Measurements from ENCODE around the gene SLC45A2.
"Not testable (repeated sequence)": the region's sequence is repeated elsewhere in the genome, so short reads cannot be mapped to it uniquely, and the experiment has no call there.

SLC45A2 gene

GRCh38 chr5:33964132-33964700, 20.3 kb downstream of the SLC45A2 start:
- DNase-seq: no peak

- no peak for DNase-seq
Observed at GRCh38 chr5:33958176-33958575, 26.3 kb downstream of the SLC45A2 start.

GRCh38 chr5:33957577-33958150, 26.8 kb downstream of the SLC45A2 start:
- DNase-seq: no peak

GRCh38 chr5:33952175-33952574, 32.3 kb downstream of the SLC45A2 start:
- not testable (repeated sequence) for DNase-seq

- DNase-seq: peak; percentile 22 to 40
Observed at GRCh38 chr5:33944543-33945132, 39.9 kb downstream of the SLC45A2 start.

DNA sequence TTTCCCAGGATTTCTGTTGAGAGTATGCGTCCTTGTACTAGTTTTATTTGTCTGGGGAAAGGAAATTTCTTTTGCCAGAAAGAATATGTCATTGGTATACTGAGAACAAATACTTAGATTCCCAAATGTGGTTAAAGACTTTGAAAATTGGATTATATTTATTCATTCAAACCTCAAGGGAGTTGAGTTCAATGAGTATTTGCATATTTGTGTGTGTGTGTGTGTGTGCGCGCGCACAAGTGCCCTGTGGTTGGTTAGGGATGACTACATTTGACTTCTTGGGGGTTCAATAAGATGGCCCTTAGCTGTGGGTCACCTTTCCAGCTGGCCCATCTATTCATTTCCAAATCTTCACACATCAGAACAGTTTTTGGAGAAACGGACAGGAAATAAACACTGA, 43.4 kb downstream of the SLC45A2 start:
- no peak for DNase-seq

DNA sequence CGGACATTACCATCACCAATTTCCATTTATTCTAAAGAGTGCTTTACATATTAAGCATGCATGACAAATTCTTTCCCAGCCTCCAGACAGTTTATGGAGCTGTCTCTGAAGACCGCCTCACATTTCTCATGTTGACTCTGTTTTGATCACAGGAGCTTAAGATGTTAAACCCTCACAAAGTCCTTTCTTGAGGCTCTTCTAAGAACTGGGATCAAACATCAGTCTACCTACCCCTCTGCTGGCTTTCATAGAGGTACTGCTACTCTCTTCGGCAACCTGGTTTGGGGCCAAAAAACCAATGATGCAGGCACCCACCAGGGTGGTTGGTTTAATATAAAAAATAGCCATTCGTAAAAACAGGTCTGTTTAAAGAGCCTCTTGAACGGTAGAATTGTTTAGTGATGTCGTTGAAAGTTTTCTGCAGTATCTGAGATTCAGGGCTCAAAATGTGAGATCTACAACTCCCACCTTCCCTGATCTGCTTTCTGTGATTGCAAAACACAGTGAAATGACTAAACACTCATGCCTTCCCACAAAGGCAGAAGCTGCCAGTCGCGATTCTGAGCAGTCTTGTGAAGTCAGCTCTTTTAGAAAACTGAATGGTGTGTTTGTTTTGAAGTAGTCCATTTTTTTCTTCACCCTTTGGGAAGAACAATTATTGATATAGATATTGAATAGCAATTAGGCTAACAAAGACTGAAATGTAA, 44.8 kb downstream of the SLC45A2 start:
- peak; percentile 36 to 42 for DNase-seq

- DNase-seq: no peak
Observed at GRCh38 chr5:33938881-33939280, 45.6 kb downstream of the SLC45A2 start.

GRCh38 chr5:33938507-33938796, 46.0 kb downstream of the SLC45A2 start:
- no peak for DNase-seq

GRCh38 chr5:33937707-33938506, 46.6 kb downstream of the SLC45A2 start:
- no peak for DNase-seq

GRCh38 chr5:33937017-33937706, 47.3 kb downstream of the SLC45A2 start:
- no peak for DNase-seq

DNA sequence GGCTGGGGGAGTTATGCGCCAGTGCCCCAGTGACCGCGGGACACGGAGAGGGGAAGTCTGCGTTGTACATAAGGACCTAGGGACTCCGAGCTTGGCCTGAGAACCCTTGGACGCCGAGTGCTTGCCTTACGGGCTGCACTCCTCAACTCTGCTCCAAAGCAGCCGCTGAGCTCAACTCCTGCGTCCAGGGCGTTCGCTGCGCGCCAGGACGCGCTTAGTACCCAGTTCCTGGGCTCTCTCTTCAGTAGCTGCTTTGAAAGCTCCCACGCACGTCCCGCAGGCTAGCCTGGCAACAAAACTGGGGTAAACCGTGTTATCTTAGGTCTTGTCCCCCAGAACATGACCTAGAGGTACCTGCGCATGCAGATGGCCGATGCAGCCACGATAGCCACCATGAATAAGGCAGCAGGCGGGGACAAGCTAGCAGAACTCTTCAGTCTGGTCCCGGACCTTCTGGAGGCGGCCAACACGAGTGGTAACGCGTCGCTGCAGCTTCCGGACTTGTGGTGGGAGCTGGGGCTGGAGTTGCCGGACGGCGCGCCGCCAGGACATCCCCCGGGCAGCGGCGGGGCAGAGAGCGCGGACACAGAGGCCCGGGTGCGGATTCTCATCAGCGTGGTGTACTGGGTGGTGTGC, 48.0 kb downstream of the SLC45A2 start, which contains the start of gene RXFP3:
Gene RXFP3 (plus strand): TSS at position 6 of the 636 bp plus-strand sequence. CDS start 355 bp downstream, at position 361.
- DNase-seq: peak in 1 of 2 experiments; percentile 40

DNA sequence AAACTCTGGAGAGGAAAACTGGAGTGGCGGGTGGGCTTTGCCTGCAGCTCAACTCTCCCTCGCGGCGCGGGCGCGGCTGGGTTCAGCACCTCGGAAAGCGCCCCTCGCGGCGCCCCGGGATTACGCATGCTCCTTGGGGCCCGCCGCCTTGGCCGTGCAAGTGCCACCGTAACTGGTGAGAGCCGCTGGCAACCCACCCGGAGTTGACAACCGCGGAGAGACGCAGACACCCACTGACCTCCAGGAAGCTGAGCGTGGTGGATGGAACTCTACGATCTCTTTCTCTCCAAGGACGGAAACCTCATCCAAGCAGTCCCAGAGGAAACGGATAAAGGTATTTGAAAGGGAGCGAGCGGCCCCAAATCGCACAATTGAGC, 48.5 kb downstream of the SLC45A2 start:
- DNase-seq: peak; percentile 47 to 82

DNA sequence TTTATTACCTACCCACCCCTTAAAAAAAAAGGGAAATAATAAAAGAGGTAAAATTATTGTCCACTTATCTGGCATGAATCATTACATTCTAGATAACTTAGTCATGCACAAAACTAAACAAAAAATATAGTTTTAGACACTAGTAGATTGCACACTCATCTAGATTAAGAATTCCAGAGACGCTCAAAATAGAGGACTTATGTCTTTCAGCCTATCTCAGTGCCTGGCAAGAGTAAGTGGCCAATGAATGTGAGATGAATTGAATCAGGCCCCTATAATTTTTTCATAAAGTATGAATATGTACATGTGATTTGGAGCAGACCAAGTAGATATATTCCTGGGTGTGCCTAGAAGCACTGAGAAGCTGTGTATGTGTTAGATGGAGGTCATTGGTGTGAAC, 50.3 kb downstream of the SLC45A2 start:
- DNase-seq: no peak

- DNase-seq: no peak
Observed at GRCh38 chr5:33933723-33934169, 50.7 kb downstream of the SLC45A2 start.

GRCh38 chr5:33931136-33931535, 53.4 kb downstream of the SLC45A2 start:
- DNase-seq: no peak

DNA sequence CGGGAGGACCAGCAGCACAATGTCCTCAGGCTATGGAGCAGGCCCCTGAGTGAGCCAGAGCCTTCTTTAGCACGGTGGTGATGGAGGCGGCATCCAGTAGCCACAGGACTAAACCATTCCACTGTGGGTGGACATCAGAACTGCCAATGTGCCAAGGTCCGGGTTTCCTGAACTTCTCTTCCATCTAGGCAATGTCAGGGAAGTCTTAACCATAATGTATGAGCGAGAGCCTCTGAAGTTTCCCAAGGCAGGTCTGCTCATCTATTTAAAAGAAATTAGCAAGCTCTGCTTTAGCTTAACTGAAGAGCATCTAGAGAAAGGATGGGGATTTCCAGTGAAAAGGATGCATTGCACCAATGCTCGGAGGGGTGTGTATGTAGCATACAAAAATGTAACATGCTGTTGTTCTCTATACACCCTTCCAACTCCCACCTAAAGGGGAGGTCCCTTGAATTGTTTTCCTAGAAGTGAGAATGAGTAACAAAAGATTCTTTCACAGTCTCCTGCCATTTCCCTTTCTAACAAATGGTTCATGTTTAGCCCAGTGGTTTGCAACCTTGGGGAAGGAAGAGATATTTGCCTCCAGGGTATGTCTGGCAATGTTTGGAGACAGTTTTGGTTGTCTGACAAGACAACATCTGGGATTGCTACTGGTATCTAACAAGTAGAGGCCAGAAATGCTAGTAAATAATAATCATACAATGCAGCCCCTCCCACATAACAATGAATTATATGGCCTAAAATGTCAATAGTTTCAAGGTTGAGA, 54.4 kb downstream of the SLC45A2 start:
- no peak for DNase-seq

GRCh38 chr5:33928283-33928682, 56.2 kb downstream of the SLC45A2 start:
- no peak for DNase-seq

DNA sequence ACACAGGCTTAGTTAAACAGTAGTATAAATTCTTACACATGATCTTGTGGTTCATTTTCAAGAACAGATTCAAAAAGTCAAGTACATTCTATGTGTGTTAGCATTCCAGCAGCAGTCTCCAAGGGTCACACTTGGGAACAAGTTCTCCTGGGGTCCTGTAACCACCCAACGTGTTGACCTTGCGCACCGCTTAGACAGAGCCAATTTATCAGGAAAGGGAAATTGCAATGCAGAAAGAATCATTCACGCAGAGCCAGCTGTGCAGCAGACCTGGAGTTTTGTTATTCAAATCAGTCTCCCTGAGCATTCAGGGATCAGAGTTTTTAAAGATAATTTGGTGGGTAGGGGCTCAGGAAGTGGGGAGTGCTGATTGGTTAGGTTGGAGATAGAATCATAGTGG, 56.8 kb downstream of the SLC45A2 start:
- no peak for DNase-seq

DNA sequence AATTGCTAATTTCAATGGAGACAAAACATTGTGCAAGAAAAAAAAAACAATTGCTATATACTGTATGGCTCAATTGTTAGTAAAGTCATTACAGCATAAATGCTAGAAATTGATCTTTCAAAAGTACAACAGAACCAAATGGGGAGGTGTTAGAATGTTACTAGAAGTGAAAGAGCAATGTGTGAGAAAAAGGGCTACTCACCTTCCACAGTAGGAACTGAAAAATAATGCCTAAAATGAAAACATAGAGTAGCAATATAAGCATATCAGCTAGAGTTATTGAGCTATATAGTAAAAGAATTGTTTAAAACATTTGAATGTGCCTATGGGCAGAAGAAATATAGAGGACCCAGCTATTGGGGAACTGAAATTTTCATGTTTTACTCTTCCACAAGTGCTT, 59.2 kb downstream of the SLC45A2 start:
- no peak for DNase-seq

GRCh38 chr5:33921002-33921401, 63.5 kb downstream of the SLC45A2 start:
- DNase-seq: no peak

Measured in NCI-H1930 (cell line).